HG02571 (cell line): Measurements from ENCODE around the gene SCUBE1.

Experiments used
- ATAC-seq: cut with Tn5 transposase; IDR thresholded peaks from one replicate; pipeline ENCODE4 v1.9.1; 2021; ENCODE audit warnings: mild to moderate bottlenecking, moderate library complexity; ENCODE audit not compliant: unreplicated experiment

The SCUBE1 gene

DNA sequence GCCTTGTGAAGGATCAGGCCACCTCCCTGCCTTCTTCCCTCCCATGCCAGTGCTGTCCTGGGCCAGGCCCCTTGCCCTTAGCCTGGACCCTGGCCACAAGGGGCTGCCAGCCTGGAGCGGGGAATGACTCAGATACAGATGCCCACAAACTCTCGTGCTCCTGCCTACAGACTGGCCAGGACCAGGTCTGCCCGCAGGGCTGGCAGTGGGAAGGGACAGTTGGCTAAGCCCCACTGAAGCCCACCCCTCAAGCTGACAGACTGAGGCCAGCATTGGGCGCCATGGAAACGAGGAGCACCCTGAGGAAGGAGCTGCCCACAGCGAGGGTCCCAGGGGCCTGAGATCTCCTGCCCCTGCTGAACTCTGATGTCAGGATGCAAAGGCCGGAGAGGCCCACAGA is 14.1 kb downstream of the SCUBE1 start:
- no peak for ATAC-seq

DNA sequence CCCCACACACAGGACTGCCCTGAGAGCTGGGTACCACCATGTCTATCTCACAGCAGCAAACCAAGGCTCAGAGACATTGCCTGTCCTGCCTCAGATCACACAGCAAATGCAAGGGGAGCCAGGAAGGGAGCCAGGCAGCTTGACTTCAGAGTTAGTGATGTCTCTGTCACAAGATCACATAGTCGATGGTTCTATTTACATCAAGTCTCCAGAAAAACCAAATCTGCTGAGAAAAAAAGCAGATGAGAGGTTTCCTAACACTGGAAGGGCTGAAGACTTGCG is 16.1 kb downstream of the SCUBE1 start:
- no peak for ATAC-seq

DNA sequence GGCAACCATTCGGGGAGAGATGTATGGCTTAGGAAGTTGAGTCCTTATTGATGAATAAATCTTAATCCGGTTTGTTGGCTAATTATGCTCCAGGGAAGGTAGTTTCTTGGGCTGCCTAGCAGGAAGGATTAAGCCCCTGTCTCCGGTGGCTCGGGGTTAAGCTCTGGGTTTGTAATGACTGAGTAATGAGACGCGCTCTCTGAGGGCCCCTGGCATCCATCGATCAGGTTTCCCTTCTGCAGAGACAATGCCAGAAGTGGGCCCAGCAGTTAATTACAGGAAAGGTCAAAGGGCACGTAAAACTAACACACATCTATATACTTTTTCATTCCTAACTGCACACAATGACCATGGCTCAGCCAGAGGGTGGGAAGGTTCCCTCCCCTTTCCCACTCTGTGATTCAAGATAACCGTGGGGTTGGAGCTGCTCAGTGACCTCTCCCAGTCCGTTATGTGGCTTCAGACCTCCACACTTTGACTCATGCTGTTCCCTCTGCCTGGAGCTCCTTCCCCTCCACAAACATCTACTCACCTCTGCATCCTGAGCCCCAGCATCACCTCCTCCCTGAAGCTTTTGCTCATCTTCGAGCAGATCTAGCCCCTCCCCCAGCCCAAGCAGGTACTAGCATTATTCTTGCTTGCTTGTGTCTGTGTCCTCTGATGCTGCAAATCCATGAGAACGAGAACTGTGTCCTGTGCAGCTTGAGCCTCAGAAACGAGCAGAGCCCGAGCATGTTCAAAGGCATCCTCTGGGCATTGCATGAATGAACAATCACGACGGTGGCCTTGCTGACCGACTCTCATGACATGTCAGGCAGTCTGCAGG is 16.6 kb downstream of the SCUBE1 start:
- ATAC-seq: no peak

DNA sequence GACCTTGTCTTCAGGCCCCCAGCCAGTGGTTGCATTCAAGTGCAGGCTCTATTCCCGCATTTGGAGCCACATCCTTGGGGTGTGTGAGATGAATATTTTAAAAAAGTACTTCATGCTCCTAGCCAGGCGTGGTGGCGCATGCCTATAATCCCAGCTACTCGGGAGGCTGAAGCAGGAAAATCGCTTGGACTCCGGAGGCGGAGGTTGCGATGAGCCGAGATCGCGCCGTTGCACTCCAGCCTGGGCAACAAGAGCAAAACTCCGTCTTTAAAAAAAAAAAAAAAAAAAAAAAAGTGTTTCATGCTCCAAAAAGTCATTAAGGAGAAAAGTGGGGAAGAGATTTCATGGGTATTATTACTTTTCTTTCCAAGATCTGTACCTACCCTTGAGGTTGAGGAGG is 18.0 kb downstream of the SCUBE1 start:
- no peak for ATAC-seq

DNA sequence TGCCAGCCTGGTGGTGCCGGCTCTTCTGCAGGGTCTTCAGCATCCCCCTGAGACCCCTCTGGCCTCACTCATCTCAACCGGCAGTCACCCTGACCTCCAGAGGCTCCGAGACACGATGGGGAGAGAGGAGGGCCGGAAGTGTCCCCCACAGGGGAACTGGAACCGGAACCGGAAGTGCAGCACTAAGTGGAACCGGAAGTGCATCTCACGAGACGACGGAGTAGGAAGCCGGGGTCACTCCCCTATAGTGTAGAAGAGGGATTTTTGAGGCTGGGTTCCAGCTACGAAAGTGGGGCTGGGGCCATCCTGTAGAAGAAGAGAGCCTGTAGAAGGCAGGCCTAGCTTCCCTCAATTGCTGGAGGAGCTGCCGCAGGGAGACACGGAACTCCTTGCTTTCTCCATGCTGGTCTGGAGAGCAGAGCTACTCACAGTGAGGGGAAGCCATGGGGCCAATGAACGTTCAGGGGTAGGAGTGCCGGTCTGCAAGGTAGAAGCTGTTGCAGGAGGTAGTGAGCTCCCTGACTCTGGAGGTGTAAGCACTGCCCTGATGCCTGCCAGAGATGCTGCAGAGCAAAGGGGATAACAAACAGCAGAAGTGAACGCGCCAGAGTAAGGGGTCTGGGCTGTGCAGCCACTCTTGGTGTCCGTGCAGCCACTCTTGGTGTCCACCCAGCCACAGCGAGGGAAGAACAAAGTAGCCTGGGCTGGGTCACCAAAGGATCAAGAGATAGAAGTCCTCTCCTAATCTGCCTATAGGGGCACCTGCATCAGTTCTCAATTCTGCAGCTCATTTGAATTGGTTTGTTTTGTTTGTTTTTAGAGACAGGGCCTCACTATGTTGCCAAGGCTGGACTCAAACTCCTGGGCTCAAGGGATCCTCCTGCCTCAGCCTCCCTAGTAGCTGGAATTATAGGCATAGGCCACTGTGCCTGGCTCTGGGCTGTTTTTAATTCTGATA is 21.9 kb downstream of the SCUBE1 start:
- ATAC-seq: no peak

DNA sequence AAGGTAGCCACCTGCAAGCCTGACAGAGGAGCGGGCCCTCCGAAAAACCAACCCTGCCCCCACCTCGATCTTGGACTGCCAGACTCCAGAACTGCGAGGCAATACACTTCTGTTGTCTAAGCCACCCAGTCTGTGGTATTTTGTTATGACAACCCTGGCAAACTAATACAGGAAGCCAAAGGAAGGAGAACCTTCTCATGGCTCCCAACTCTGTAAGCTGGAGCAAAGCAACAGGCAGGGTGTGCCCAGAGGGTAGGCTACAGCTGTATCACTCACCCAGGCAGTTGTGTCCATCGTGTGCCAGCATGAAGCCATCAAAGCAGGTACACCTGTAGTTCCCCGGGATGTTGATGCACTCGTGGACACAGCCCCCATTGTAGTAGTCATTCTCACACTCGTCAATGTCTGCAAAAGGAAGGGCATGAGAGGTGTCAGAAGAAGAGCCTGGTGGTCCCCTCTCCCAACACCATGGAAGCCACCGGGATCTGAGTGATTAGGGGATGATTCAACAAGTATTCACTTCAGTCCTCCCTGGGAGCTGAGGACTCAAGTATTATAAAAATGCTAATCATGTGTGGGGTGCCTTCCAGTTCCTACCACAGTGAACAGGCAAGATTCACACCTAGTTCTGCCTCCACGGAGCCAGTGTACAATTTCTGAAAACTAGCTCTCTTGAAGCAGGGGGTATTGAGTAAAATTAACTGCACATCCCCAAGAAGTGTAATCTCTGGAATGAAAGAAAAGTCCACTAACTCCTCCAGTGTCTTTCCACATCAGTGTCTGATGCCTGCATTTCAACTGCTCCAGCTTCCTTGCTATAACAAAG is 23.3 kb downstream of the SCUBE1 start:
- ATAC-seq: no peak

DNA sequence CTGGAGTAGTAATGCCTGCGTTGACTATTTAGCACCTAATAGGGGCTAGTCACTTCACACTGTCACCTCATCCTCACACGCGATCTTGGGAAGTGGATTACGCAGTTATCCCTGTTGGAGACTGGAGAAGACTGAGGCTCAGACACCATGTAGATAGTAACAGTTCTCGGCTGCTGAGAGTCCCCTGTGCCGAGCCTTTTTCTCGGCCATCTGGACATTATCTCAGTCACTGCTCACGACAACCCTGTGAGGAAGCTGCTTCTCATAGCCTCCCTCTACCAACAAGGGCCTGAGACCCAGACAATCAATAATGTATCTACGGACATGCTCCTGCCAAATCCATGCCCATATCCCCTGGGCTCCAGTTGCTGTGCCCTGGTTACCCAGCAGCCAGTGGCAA is 25.9 kb downstream of the SCUBE1 start:
- ATAC-seq: no peak

DNA sequence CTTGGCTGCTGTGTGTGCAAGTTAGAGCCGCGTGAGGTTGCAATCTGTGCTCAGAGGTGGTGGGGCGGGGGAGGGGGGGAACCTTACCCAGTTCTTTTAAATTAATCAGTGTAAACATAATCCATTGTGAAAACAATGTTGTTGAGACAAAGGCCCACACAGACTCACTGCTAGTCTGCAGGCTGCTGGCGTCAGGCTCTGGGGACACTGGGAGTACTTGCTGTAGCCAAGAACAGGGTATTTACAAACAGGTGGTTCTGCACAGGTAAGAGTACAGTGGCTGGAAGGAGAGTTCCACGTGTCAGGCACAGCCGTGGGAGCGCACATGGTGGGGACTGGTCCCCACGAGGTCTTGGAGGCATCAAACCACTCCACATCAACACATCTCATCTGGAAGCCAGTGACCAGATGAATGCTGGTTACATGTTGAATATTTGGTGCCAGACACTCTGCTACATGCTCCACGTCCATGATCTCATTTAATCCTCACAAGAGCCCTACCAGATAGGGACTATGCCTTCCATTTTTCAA is 27.4 kb downstream of the SCUBE1 start:
- ATAC-seq: no peak

DNA sequence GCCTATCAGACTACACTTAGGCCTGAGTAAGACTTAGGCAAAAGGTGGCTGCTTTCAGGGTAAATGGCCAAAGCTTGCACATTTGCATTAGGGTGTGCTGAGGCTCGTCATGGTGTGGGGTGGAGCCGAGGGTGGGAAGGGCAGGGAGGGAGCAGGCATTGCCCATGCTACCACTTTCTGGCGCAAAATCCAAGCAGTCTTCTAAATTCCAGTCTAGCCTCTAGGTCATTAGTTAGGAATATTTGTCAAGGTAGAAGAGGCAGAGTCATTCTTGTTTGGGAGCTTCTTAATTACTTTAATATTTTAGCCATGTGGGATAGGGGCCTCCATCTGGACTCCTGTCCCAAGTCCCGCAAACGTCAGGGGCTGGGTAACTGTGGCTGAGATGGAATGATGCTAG is 28.6 kb downstream of the SCUBE1 start:
- no peak for ATAC-seq

DNA sequence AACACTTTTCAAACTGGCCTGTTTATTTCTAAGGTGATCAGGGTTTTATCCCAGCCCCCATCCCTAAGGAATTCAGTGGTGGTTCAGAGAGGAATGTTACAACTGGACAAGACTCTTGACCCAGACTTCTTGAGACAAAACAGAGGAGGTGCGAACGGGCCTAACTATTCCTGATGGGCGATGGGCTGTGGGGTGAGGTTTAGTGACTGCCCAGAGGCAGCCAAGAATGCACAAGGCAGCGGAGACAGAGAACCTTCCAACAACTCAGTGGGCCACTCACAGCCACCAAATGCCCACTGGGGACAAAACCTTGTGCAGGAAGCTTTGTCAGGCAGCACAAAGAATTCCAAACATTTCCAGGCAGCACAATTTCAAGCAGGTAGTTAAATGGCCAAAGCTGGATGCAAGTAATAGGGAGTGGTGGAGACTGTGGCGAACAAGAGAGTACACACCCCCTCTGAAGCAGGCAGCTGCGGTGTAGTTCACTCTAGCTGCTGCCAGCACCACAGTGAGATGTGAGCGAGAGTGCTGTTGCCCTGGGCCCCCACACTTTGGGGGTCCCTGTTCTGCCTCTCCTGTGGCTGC is 29.2 kb downstream of the SCUBE1 start:
- ATAC-seq: no peak

DNA sequence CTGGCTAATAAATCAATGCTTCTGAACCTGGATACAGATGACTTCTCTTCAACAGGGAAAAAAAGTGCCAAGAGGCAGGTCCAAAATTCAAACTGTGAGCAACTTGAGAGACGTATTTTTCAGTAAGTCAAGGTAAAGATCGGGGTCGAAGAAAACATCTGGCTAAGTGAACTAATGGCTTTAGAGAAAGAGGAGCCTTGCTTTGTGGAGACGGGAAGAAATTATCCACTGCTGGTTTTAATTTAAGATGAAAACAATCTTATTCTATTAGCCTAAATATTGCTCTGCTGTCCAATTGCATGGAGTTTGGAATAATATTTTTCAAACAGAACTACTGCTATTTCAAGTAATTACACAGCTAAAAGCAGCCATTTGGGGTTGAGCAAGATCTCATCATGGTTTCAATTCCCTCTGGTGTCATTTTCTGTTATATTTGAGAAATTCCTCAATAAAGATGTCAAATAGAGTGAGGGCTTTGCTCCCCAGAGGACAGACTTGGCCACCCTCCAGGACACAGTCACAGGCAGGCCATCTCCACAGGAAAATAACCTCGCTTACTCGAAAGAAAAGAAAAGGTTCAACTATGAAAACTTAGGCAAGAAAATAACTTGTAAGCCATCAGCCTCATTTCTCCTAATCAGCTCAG is 29.8 kb downstream of the SCUBE1 start:
- no peak for ATAC-seq

DNA sequence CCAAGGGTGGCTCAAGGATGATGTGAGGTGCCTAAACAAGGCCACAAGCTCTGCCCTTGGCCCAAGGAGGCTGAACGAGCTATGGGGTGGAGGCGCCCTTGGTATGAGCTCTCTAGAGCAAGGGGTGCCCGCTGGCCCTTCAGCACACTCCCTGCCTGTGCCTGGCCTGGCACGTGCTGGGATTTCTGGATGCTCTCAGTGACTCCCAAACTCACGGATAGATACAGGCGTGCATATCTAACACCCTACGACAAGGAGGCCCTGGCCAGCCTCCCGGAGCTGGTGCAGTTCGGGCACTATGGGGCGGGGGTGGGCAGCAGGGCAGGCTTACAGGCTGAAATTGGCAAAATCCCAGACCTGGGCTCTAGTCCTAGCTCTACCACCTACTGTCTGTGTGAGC is 30.6 kb downstream of the SCUBE1 start:
- ATAC-seq: no peak

DNA sequence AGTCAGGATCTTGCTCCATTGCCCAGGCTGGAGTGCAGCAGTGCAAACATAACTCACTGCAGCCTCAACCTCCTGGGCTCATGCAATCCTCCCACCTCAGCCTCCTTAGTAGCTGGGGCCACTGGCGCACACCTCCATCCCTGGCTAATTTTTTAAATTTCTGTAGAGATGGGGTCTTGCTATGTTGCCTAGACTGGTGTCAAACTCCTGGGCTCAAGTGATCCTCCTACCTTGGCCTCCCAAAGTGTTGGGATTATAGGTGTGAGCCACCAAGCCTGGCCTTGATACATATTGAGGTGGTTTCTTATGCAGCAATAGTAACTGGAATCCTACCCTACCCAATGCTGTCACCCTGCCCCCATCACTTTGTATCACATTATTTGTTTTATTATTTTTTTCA is 32.4 kb downstream of the SCUBE1 start:
- ATAC-seq: no peak

DNA sequence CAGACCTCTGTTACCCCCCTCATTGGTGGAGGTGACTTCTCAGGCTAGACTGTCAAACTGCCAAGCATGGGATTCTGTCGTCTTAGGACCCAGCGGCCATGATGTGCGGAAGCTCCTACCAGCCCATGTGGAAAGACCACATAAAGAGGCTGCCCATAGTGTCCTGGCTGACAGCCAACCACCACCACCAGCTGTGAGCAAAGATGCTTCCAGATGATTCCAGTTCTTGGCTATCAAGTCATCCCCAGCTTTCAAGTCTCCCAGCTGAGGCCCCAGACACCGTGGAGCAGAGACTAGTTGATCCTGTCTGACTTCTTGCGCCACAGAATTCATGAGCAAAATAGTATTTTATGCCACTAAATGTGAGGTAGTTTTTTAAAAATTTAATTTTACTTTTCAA is 32.9 kb downstream of the SCUBE1 start:
- no peak for ATAC-seq

DNA sequence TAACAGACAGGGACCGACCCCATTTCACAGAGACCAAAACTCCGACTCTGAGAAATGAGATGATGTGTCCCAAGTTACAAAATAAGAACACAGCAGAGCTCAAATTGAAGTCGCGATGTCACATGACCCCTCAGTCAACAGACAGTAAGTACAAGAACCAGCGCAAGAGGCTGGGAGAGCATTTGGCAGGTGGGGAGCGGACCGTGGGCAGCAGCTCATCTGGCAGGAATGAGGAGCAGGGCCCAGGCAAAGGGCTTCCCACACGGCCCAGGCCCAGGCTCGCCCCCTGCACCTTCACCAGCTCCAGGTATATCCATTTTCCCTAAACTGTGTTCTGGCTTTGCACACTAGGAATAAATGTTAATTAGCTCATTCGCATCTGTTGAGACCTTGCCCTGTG is 34.3 kb downstream of the SCUBE1 start:
- ATAC-seq: no peak

DNA sequence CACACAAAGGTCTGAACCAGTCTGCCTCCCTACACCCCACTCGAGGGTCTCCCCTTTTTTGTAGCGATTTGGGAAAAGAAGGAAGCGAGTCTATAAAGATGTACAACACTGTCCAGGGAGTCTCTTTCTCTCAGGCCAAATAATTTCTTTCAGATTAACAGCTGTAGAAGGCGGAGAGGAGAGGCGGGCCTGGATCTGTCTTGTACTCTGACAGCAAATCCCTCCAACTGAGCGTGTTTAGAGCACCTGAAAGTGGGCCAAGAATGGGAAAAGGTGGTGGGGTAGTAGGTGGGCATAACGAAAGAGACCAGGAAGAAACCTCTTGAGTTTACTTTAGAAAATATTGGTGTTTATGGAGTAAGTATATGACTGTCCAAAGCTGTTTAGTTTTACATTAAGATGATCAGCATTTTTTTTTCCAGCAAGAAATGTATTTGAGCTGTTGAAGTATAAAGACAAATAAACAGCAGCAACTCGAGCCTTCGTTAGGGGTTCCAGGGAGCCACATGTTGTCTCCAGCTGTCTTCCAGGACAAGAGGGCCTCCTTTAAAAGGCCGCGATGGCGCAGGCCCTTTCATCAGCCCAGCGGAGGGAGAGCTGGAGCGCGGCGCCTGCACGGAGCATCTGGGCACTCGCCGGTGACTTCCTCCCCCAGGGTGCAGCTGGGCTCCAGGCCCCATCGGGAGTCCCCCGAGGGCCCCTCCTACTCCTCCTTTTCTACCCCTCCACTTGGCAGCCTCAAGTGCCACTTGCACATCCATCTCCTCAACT is 34.9 kb downstream of the SCUBE1 start:
- no peak for ATAC-seq

DNA sequence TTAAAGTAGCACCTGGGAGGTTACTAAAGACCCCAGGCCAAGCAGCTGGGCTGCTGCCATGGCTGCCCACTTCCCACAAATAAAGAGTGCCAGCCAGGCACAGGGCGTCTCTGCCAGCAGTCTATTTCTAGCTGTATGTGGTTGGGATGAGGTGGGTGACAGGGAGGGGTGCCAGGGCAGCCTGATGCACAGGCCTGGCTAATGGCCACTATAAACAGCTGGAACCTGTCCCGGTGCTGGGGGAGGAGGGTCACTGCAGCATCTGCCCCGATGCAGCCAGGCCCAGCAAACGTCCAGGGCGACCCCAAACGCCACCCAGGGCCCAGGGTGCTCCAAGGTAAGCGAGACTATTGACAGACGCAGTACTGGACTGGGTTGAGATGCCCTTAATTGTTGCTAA is 37.4 kb downstream of the SCUBE1 start:
- ATAC-seq: no peak

DNA sequence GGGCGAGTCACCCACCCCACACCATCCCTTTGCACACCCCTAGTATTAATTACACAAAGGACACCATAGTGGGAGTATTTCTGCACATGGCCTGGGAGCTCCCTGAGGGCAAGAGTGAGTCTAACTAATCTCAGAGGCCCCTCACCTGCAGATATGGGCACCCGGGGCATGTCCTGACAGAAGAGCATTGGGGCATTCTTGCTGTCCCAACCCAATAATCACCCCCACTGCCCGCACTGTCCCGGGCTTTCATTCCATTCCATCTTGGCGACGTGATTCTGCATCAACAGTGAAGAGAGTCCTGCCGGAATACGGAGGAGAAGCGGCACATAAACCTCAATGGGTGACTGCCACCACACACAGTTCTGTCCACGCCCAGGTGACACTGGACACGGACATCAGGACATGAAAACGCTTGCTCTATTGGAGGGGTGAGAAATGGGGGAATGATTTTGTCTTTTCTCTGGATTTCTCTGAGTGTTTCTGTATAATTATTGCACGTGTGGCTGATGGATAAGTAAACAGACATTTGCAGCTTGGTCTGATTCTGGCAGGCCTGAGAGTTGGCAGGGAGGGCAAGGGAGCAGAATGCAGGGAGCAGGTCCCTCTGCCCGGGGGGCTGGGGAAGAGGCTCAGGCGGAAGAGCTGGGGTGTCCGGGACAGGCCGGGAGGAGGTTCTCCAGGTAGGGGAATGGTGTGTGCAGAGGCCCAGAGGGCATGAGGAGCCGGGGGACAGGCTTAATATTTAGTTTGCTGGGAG is 38.2 kb downstream of the SCUBE1 start:
- no peak for ATAC-seq

DNA sequence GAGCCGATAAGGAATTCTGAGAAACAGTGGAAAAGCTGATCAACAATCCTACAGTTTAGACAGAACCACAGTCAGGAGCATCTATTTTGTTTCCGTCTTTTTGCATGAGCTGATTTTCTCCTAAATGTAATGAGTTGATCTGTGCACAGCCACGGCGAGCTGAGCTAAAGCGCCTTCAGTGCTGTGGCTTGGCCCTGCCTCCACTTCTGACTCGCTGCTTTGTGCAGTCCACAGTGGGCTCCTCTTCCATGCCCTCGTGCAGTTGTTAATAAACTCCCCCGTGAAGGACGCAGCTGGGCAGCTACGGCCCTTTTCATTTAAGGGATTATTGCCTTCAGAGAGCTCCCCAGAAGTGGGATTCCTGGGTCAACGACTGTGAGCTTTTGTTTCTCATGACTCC is 39.4 kb downstream of the SCUBE1 start:
- no peak for ATAC-seq
